ENCODE measurements around the gene MAD1L1. TPM values are rescaled to one million over a fixed set of nuclear protein-coding genes. Genes with fewer than 3 reads are reported as not detected.

MAD1L1 gene
- total and polyA plus RNA-seq, 2 of the 8 experiments (the other 6 are each of a cell fraction or from before 2014, with no cell fraction given): 40.4 to 44.6 TPM

DNA sequence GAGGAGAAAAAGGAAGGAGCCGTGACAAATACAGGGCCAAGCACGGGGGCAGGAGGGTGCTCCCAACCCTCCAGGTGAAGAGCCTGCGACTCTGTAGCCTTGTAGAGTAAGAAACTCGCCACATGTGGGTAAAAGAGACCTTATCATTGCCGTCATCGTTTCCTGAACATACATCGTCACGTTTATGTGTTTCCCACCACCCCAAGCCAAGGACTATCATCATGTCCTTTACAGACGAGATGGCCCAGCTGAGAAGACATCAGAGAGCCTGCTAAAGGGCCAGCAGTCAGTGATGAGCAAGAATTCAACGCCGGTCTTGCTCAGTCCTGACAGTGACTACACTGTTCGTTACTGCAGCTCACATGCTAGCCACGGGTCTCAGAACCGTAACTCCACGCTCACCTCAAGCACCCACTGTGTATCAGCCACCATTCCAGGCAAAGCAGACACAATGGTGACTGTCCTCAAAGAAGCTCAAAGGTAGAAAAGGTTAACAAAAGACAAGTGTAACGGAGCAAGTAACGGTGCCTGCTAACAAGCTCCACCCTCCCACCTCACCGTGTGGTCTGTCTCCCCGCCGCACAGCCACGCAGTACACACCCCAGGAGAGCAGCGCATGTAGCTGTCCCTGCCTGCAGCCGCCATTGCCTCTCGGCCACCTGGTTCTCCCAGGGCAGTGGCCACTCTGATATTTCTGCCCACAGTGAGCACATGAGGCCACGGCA is 147.8 kb downstream of the MAD1L1 start:
- H4K8ac ChIP-seq (ENCODE audit: extremely low read depth, insufficient read depth, low read length): peak overlapping the region; percentile 60; the same call in 1 of the 2 replicates
- H3K79me1 ChIP-seq (ENCODE audit: low read depth, low read length): no peaks in the 10 kb centered on the region
- WGBS, 2 experiments (ENCODE audit: extremely low coverage in 1 of 2, insufficient coverage in 1 of 2, insufficient read length in 1 of 2, insufficient replicate concordance in 2 of 2, low coverage in 1 of 2, low lambda C conversion rate in 2 of 2, missing lambda C conversion rate in 1 of 2): 90% methylated on average over 25 of the region's 25 CpGs; no CpG with 5 or more reads in 1 of the 2 experiments
- TF ChIP-seq SAP30 (IDR thresholded peaks at IDR 0.05; ENCODE audit: insufficient read depth, insufficient replicate concordance, low read length) (no peak), RBBP5 (IDR thresholded peaks at IDR 0.05; ENCODE audit: borderline replicate concordance, low read depth, low read length) (no peak), EP300 (IDR thresholded peaks at IDR 0.05; ENCODE audit: borderline replicate concordance in 1 of 2, low read depth in 2 of 2, low read length in 2 of 2) (no peak), HDAC6 (IDR thresholded peaks at IDR 0.05; ENCODE audit: low read depth, low read length) (no peak), CBX8 (IDR thresholded peaks at IDR 0.05; ENCODE audit: borderline replicate concordance, low read depth, low read length) (no peak), SP2 (IDR thresholded peaks at IDR 0.05; ENCODE audit: low read length) (no peak)
- no peak overlapping the region for H2BK15ac ChIP-seq (ENCODE audit: low read length)
- H3K4me1 ChIP-seq (replicated peaks in 1 of 4; ENCODE audit: control insufficient read depth in 3 of 4, insufficient read depth in 4 of 4, low read length in 3 of 4): peaks cover 0 to 4% (median 0%) of the 10 kb centered on the region in 4 experiments; a peak in 1 of 7 replicates
- H2BK20ac ChIP-seq (ENCODE audit: low read length): no peak overlapping the region
- H3K27ac ChIP-seq (ENCODE audit: low read depth, low read length): no peak overlapping the region
- no peak overlapping the region for H2AFZ ChIP-seq (ENCODE audit: low read length)
- no peaks in the 10 kb centered on the region for H3K27me3 ChIP-seq (replicated peaks in 1 of 4; ENCODE audit: control insufficient read depth in 3 of 4, extremely low read depth in 1 of 4, insufficient read depth in 3 of 4, low read length in 3 of 4)
- H3K79me2 ChIP-seq (ENCODE audit: control insufficient read depth in 1 of 2, insufficient read depth in 2 of 2, low read length in 2 of 2): no peaks in the 10 kb centered on the region
- POLR2A ChIA-PET (ENCODE audit: partially characterized antibody): no interaction called here
- peaks cover 0 to 4% of the 10 kb centered on the region in 2 experiments for H4K20me1 ChIP-seq (replicated peaks in 1 of 2; ENCODE audit: control insufficient read depth in 1 of 2, insufficient read depth in 2 of 2, low read length in 2 of 2)
- no peaks in the 10 kb centered on the region for H3K9me3 ChIP-seq (ENCODE audit: insufficient read depth in 2 of 2, low read depth in 1 of 2, low read length in 1 of 2)
- no peak overlapping the region for H2BK5ac ChIP-seq (ENCODE audit: low read depth, low read length)
- no peak overlapping the region for H3K56ac ChIP-seq (replicated peaks; ENCODE audit: insufficient read length, low read depth, low read length)
- no peak overlapping the region for H3K4ac ChIP-seq (replicated peaks; ENCODE audit: insufficient read length, low read depth, low read length)
- H3K4me3 ChIP-seq (ENCODE audit: extremely low read depth in 1 of 4, insufficient read depth in 2 of 4, low read depth in 3 of 4, low read length in 4 of 4): no peak overlapping the region
- H4K5ac ChIP-seq (ENCODE audit: insufficient read length, low read depth, low read length): no peak overlapping the region
- H3K14ac ChIP-seq (ENCODE audit: insufficient read length): no peak overlapping the region
- H2BK120ac ChIP-seq (replicated peaks; ENCODE audit: low read depth, low read length): no peak overlapping the region
- no peak overlapping the region for H4K91ac ChIP-seq (replicated peaks; ENCODE audit: insufficient read length, low read length)
- no peak overlapping the region for H3K23ac ChIP-seq (ENCODE audit: insufficient read length)
- no peak for DNase-seq (ENCODE audit: low read depth in 1 of 2, low spot score in 2 of 2)
- no peaks in the 10 kb centered on the region for H3K36me3 ChIP-seq (ENCODE audit: control insufficient read depth in 2 of 4, insufficient read depth in 4 of 4, low read length in 3 of 4)
- H3K9ac ChIP-seq (replicated peaks in 1 of 4; ENCODE audit: extremely low read depth in 1 of 4, low read depth in 3 of 4, low read length in 3 of 4): no peak overlapping the region
- H3K4me2 ChIP-seq (ENCODE audit: insufficient read depth in 1 of 2, low read depth in 2 of 2, low read length in 2 of 2): no peak overlapping the region
- H3K23me2 ChIP-seq (ENCODE audit: low read depth, low read length): no peaks in the 10 kb centered on the region
- no peak for FAIRE-seq
- no peak overlapping the region for H2AK5ac ChIP-seq (ENCODE audit: low read depth, low read length)
- CTCF ChIA-PET (ENCODE audit: partially characterized antibody): interaction anchor here (0.6 to 1.8 kb wide), 3 partner anchors 8 to 24 kb away, joined by 3 to 7 read pairs (median 3); no protein-coding TSS in a partner anchor
- H2BK12ac ChIP-seq (ENCODE audit: low read depth, low read length): no peak overlapping the region
- H3K18ac ChIP-seq (ENCODE audit: extremely low read depth, low read length): no peak overlapping the region
